Activated naive CD8-positive, alpha-beta T cell treated with anti-CD3 and anti-CD28 coated beads for 36 hours (primary cell): ENCODE results near the gene STAC2. TPM values are rescaled to one million over a fixed set of nuclear protein-coding genes. Genes with fewer than 3 reads are reported as not detected.

Source experiments
- DNase-seq: peaks from one replicate; pipeline ENCODE4 v3.0.0; 2021
- H3K27ac Mint-ChIP-seq: one replicate; pipeline ENCODE4 v1.8.0; 2022; ENCODE audit warnings: mild to moderate bottlenecking, moderate library complexity, mixed read lengths
- H3K27me3 Mint-ChIP-seq: one replicate; pipeline ENCODE4 v1.8.0; 2022; ENCODE audit warnings: mild to moderate bottlenecking, mixed read lengths
- H3K36me3 Mint-ChIP-seq: one replicate; pipeline ENCODE4 v1.8.0; 2021; ENCODE audit warnings: mild to moderate bottlenecking, mixed read lengths
- H3K4me1 Mint-ChIP-seq: one replicate; pipeline ENCODE4 v1.8.0; 2021; ENCODE audit warnings: mixed read lengths
- H3K4me3 Mint-ChIP-seq: one replicate; pipeline ENCODE4 v1.8.0; 2022; ENCODE audit warnings: mild to moderate bottlenecking, moderate library complexity, mixed read lengths
- H3K9me3 Mint-ChIP-seq: one replicate; pipeline ENCODE4 v1.8.0; 2022; ENCODE audit warnings: mixed read lengths
- total RNA-seq, 2 experiments: library from RNA; stranded (reverse); gene quantifications; one replicate each; pipeline ENCODE4 v1.2.3, GENCODE V29; 2021

Gene STAC2
- total RNA-seq, 2 experiments from 2014 or later: 0.14 to 0.20 TPM

GRCh38 chr17:39223907-39224777, 1.6 kb downstream of the STAC2 start:
- Mint-ChIP-seq H3K4me1 (peaks cover 7% of the 10 kb centered on the region), H3K36me3 (no peaks in the 10 kb centered on the region), H3K4me3 (no peak overlapping the region), H3K27ac (no peak overlapping the region), H3K9me3 (no peaks in the 10 kb centered on the region), H3K27me3 (peaks cover 44% of the 10 kb centered on the region)
- DNase-seq: no peak

- H3K27me3 Mint-ChIP-seq: peaks cover 42% of the 10 kb centered on the region
- peaks cover 9% of the 10 kb centered on the region for H3K4me1 Mint-ChIP-seq
- H3K9me3 Mint-ChIP-seq: no peaks in the 10 kb centered on the region
- no peak overlapping the region for H3K27ac Mint-ChIP-seq
- no peak overlapping the region for H3K4me3 Mint-ChIP-seq
- no peaks in the 10 kb centered on the region for H3K36me3 Mint-ChIP-seq
- no peak for DNase-seq
Observed at GRCh38 chr17:39222866-39223834, 2.6 kb downstream of the STAC2 start.

DNA sequence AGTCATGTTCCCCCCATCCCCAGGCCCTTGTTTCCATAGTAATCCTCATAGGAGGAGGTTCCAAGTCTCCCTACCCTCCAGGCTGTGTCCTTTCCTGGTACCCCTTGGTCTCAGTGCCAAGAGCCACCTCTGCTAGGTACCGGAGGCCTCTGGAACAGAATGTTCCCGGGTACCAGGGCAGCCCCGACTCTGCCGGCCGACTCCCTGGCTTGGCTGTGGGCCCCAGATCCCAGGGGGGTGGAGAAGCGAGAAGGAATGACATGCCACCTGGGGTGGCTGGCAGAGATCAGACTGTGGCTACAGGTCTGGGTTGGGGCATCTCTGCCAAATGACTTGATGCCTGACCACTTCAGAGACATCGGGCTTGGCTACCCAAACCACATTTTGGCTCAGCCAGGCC, 3.6 kb downstream of the STAC2 start:
- Mint-ChIP-seq H3K4me1 (peaks cover 11% of the 10 kb centered on the region), H3K9me3 (no peaks in the 10 kb centered on the region), H3K27me3 (peaks cover 32% of the 10 kb centered on the region), H3K27ac (no peak overlapping the region), H3K4me3 (no peak overlapping the region), H3K36me3 (no peaks in the 10 kb centered on the region)
- no peak for DNase-seq

GRCh38 chr17:39221572-39221971, 4.2 kb downstream of the STAC2 start:
- Mint-ChIP-seq H3K27me3 (peaks cover 27% of the 10 kb centered on the region), H3K4me1 (peaks cover 11% of the 10 kb centered on the region), H3K36me3 (no peaks in the 10 kb centered on the region), H3K27ac (no peak overlapping the region), H3K4me3 (no peak overlapping the region), H3K9me3 (no peaks in the 10 kb centered on the region)
- DNase-seq: no peak

GRCh38 chr17:39219647-39220154, 6.0 kb downstream of the STAC2 start:
- H3K36me3 Mint-ChIP-seq: no peaks in the 10 kb centered on the region
- no peak overlapping the region for H3K4me3 Mint-ChIP-seq
- DNase-seq: no peak
- peaks cover 4% of the 10 kb centered on the region for H3K4me1 Mint-ChIP-seq
- H3K27me3 Mint-ChIP-seq: peaks cover 18% of the 10 kb centered on the region
- H3K27ac Mint-ChIP-seq: no peak overlapping the region
- no peaks in the 10 kb centered on the region for H3K9me3 Mint-ChIP-seq

- Mint-ChIP-seq H3K36me3 (no peaks in the 10 kb centered on the region), H3K4me3 (no peak overlapping the region), H3K9me3 (no peaks in the 10 kb centered on the region), H3K27ac (no peak overlapping the region), H3K4me1 (peaks cover 4% of the 10 kb centered on the region), H3K27me3 (peaks cover 10% of the 10 kb centered on the region)
- DNase-seq: no peak
Observed at GRCh38 chr17:39218906-39219305, 6.8 kb downstream of the STAC2 start.

DNA sequence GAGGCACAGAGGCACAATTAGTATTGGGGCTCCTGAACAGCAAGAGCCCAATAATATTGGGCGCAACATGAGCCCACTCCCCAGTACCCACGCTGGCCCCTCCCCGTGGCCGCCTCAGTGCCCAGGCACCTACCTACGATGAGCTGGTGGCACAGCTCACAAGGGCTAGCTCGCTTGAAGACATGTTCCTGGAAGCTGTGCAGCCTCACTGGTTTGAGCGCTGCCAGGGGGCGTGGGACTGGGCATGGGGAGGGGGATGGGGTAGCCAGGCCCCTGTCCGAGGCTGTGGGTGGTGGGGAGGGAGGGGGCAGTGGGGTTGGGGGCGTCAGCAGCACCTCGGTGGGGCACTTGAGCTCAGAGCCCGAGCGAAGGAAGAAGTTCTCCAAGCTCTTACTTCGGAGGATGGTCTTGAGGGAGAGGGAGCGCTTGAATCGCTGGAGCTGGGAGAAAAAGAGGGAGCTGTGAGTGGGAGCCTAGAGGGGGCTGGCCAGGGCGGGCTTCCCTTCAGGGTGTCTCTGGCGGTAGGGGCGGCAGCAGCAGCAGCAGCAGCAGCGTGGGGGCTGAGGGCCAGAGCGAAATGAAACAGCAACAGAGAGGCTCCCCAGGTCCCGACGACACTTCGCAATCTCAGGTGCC, 7.9 kb downstream of the STAC2 start:
- Mint-ChIP-seq H3K27ac (no peak overlapping the region), H3K36me3 (no peaks in the 10 kb centered on the region), H3K9me3 (no peaks in the 10 kb centered on the region), H3K4me1 (peaks cover 4% of the 10 kb centered on the region), H3K4me3 (no peak overlapping the region), H3K27me3 (peaks cover 4% of the 10 kb centered on the region)
- no peak for DNase-seq

DNA sequence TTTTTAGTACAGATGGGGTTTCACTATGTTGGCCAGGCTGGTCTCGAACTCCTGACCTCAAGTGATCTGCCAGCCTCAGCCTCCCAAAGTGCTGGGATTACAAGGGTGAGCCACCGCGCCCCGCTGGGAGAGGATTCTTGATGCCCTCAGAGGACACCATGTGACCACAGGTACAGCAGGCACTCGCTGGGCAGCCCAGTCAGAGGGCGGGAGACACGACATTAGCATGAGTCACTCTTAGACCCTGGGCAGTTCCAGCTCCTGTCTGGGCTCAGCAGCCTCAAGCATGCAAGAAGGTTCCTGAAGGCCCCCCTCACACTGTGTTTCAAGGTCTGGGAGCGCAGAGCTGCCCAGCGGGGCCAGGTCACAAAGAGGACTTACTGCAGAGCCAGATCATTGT, 11.9 kb downstream of the STAC2 start:
- H3K27ac Mint-ChIP-seq: no peak overlapping the region
- peaks cover 18% of the 10 kb centered on the region for H3K4me1 Mint-ChIP-seq
- no peak overlapping the region for H3K4me3 Mint-ChIP-seq
- no peak for DNase-seq
- no peaks in the 10 kb centered on the region for H3K27me3 Mint-ChIP-seq
- H3K36me3 Mint-ChIP-seq: no peaks in the 10 kb centered on the region
- no peaks in the 10 kb centered on the region for H3K9me3 Mint-ChIP-seq

DNA sequence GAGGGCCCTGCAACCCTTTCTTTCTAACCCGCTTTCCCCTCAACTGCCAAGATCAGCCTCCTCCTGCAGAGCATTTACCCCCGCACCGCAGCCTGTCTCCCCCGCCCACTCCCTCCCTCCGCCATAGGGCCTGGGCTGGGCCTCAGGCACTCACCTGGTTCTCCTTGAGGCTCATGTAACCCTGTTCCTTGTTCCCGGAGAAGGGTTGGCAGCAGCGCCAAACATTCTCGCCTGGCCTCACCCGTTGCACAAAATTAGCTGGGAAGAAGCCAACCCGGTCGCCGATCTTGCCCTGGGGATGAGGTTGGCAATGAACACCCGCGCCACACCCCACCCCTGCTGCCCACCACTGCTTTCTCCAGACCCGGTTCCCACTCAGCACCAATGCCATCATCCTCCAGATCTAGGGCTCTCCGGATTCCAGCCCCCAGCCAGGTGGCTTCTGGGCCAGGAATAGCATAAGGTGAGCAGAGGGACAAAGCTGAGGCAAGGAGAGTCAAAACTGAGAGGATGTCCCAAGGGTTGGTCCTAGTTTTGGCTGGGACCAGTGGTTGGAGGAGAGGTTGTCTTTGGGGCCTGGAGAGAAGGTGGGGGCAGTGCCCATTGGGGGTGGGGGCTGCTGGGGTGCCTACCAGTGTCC, 12.8 kb downstream of the STAC2 start:
- Mint-ChIP-seq H3K27me3 (no peaks in the 10 kb centered on the region), H3K9me3 (no peaks in the 10 kb centered on the region), H3K36me3 (no peaks in the 10 kb centered on the region), H3K27ac (no peak overlapping the region), H3K4me1 (peaks cover 23% of the 10 kb centered on the region), H3K4me3 (no peak overlapping the region)
- no peak for DNase-seq

GRCh38 chr17:39212195-39212810, 13.4 kb downstream of the STAC2 start:
- H3K27me3 Mint-ChIP-seq: no peaks in the 10 kb centered on the region
- no peak overlapping the region for H3K27ac Mint-ChIP-seq
- DNase-seq: no peak
- no peaks in the 10 kb centered on the region for H3K9me3 Mint-ChIP-seq
- no peak overlapping the region for H3K4me3 Mint-ChIP-seq
- no peaks in the 10 kb centered on the region for H3K36me3 Mint-ChIP-seq
- peaks cover 28% of the 10 kb centered on the region for H3K4me1 Mint-ChIP-seq

DNA sequence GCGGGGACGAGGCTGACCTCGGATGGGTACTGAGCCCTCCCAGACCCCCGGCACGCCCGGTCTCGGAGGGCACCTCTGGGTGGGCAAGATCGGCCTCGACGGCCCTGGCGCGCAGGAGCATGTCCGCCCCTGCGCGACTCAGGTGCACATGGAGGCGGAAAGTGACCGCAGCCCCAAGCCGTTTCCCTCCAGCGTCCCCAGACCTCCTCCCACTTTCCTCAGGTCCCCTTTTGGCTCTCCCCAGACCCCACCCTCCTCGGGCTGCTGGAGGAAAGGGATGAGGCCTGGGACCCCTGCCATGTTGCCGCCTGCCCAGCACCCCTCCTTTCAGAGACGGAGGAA, 15.7 kb downstream of the STAC2 start:
- no peaks in the 10 kb centered on the region for H3K27me3 Mint-ChIP-seq
- H3K36me3 Mint-ChIP-seq: no peaks in the 10 kb centered on the region
- H3K27ac Mint-ChIP-seq: peak overlapping the region; percentile 63

DNA sequence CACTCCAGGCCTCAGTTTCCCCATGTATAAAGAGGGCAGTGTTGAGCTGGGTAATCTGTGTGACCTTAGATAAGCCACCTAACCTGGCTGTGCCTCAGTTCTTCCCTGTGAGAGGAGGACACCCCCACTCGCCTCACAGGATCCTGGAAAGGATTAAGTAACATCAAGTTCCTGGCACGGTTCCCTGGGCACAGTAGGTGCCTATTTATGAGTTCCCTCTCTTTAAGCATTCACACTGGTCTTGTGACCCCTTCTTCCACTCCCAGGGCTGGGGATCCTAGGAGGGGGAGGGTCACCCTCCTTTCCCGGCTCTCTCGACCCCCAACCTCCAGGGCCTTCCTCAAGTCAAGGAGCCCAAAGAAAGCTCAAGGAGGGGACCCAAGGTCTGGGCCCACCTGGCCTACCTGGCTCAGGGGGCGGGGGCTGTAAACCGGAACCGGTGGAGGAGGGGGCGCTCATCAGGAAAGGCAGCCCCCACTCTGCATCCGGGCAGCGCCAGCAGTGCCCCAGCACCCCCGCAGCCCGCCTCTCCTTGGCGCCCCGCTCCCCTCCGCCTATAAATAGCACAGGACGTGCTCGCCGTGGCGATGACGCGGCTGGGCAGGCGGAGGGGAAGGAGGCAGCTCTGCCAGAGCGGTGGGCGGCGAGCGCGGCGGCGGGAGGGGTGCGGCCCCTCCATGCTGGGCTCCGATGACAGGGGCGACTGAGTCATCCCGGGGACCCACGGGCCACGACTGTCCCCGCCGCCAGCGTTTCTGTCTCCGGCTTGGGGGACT, 16.2 kb downstream of the STAC2 start:
- Mint-ChIP-seq H3K27me3 (no peaks in the 10 kb centered on the region), H3K9me3 (no peaks in the 10 kb centered on the region), H3K27ac (no peak overlapping the region), H3K36me3 (peaks cover 4% of the 10 kb centered on the region), H3K4me3 (peak overlapping the region; percentile 60), H3K4me1 (peaks cover 36% of the 10 kb centered on the region)
- peak; percentile 87 for DNase-seq

More for the DNA sequence above, 15.7 kb downstream of the STAC2 start:
- no peaks in the 10 kb centered on the region for H3K9me3 Mint-ChIP-seq
- peaks cover 36% of the 10 kb centered on the region for H3K4me1 Mint-ChIP-seq
- peak overlapping the region; percentile 58 for H3K4me3 Mint-ChIP-seq
- no peak for DNase-seq

GRCh38 chr17:39208893-39209292, 16.9 kb downstream of the STAC2 start:
- peak; percentile 45 for DNase-seq
- H3K27ac Mint-ChIP-seq: no peak overlapping the region

More at GRCh38 chr17:39208893-39209292, 16.9 kb downstream of the STAC2 start:
- Mint-ChIP-seq H3K4me1 (peaks cover 39% of the 10 kb centered on the region), H3K4me3 (peak overlapping the region; percentile 60), H3K36me3 (peaks cover 11% of the 10 kb centered on the region), H3K9me3 (no peaks in the 10 kb centered on the region), H3K27me3 (no peaks in the 10 kb centered on the region)
